ENCODE results near the gene CDR2. TPM values are rescaled to one million over a fixed set of nuclear protein-coding genes. Genes with fewer than 3 reads are reported as not detected.

The CDR2 gene
- total RNA-seq, 1 experiment from 2014 or later = 23.9 TPM

- Mint-ChIP-seq H3K27me3 (ENCODE audit: insufficient read depth, unreplicated experiment) (no peaks in the 10 kb centered on the region), H3K36me3 (ENCODE audit: insufficient read depth, unreplicated experiment) (peaks cover 82% of the 10 kb centered on the region), H3K4me3 (ENCODE audit: unreplicated experiment) (no peak overlapping the region), H3K4me1 (ENCODE audit: insufficient read depth, unreplicated experiment) (no peaks in the 10 kb centered on the region), H3K27ac (ENCODE audit: low read depth, unreplicated experiment) (no peak overlapping the region), H3K9me3 (ENCODE audit: unreplicated experiment) (no peaks in the 10 kb centered on the region)
- intact Hi-C loops (cut with micrococcal nuclease) = no loop called here
- CTCF ChIA-PET = interaction anchor here (0.7 to 5.3 kb wide), 2 partner anchors 12 to 702 kb away, joined by 3 to 43 read pairs; no protein-coding TSS in a partner anchor
- DNase-seq (ENCODE audit: unreplicated experiment) = no peak
- TF ChIP-seq CTCF (IDR thresholded peaks at IDR 0.05; ENCODE audit: unreplicated experiment) = no peak
- no TSS peak for BruUV-seq (replicated peaks)
- POLR2A ChIA-PET = no interaction called here
These were observed 61.3 kb downstream of the CDR2 start for GRCh38 chr16:22312897-22313781.

- POLR2A ChIA-PET = interaction anchor here (1.1 kb wide), 2 partner anchors 11 to 13 kb away, joined by 3 to 4 read pairs; no protein-coding TSS in a partner anchor
- no peaks in the 10 kb centered on the region for H3K9me3 Mint-ChIP-seq (ENCODE audit: unreplicated experiment)
- no peak overlapping the region for H3K4me3 Mint-ChIP-seq (ENCODE audit: unreplicated experiment)
- CTCF ChIA-PET = interaction anchor here (4.4 to 5.3 kb wide), 2 partner anchors 8 to 11 kb away, joined by 37 to 43 read pairs; no protein-coding TSS in a partner anchor
- BruUV-seq (replicated peaks) = no TSS peak
- no peaks in the 10 kb centered on the region for H3K27me3 Mint-ChIP-seq (ENCODE audit: insufficient read depth, unreplicated experiment)
- H3K27ac Mint-ChIP-seq (ENCODE audit: low read depth, unreplicated experiment) = no peak overlapping the region
- H3K4me1 Mint-ChIP-seq (ENCODE audit: insufficient read depth, unreplicated experiment) = no peaks in the 10 kb centered on the region
- no peak for DNase-seq (ENCODE audit: unreplicated experiment)
- no peak for TF ChIP-seq CTCF (IDR thresholded peaks at IDR 0.05; ENCODE audit: unreplicated experiment)
- intact Hi-C loops (cut with micrococcal nuclease) = no loop called here
- peaks cover 79% of the 10 kb centered on the region for H3K36me3 Mint-ChIP-seq (ENCODE audit: insufficient read depth, unreplicated experiment)
These were observed 62.9 kb downstream of the CDR2 start for GRCh38 chr16:22311520-22311919.

- no peaks in the 10 kb centered on the region for H3K9me3 Mint-ChIP-seq (ENCODE audit: unreplicated experiment)
- H3K36me3 Mint-ChIP-seq (ENCODE audit: insufficient read depth, unreplicated experiment) = peaks cover 59% of the 10 kb centered on the region
- no peaks in the 10 kb centered on the region for H3K27me3 Mint-ChIP-seq (ENCODE audit: insufficient read depth, unreplicated experiment)
- no peaks in the 10 kb centered on the region for H3K4me1 Mint-ChIP-seq (ENCODE audit: insufficient read depth, unreplicated experiment)
- BruUV-seq (replicated peaks) = no TSS peak
- ChIA-PET POLR2A (no interaction called here), CTCF (interaction anchor here (0.6 to 5.3 kb wide), 6 partner anchors 8 to 264 kb away, joined by 3 to 43 read pairs (median 4); no protein-coding TSS in a partner anchor)
- no peak for DNase-seq (ENCODE audit: unreplicated experiment)
- intact Hi-C loops (cut with micrococcal nuclease) = no loop called here
- TF ChIP-seq CTCF (IDR thresholded peaks at IDR 0.05; ENCODE audit: unreplicated experiment) = no peak
- H3K27ac Mint-ChIP-seq (ENCODE audit: low read depth, unreplicated experiment) = peak overlapping the region; percentile 46
- no peak overlapping the region for H3K4me3 Mint-ChIP-seq (ENCODE audit: unreplicated experiment)
These were observed 65.4 kb downstream of the CDR2 start for GRCh38 chr16:22308824-22309520.

- no peak overlapping the region for H3K4me3 Mint-ChIP-seq (ENCODE audit: unreplicated experiment)
- ChIA-PET CTCF (interaction anchor here (0.8 to 4.4 kb wide), 4 partner anchors 7 to 276 kb away, joined by 3 to 37 read pairs (median 4); no protein-coding TSS in a partner anchor), POLR2A (no interaction called here)
- H3K4me1 Mint-ChIP-seq (ENCODE audit: insufficient read depth, unreplicated experiment) = no peaks in the 10 kb centered on the region
- no peaks in the 10 kb centered on the region for H3K9me3 Mint-ChIP-seq (ENCODE audit: unreplicated experiment)
- H3K27ac Mint-ChIP-seq (ENCODE audit: low read depth, unreplicated experiment) = no peak overlapping the region
- no TSS peak for BruUV-seq (replicated peaks)
- no peak for TF ChIP-seq CTCF (IDR thresholded peaks at IDR 0.05; ENCODE audit: unreplicated experiment)
- intact Hi-C loops (cut with micrococcal nuclease) = no loop called here
- H3K36me3 Mint-ChIP-seq (ENCODE audit: insufficient read depth, unreplicated experiment) = peaks cover 59% of the 10 kb centered on the region
- no peaks in the 10 kb centered on the region for H3K27me3 Mint-ChIP-seq (ENCODE audit: insufficient read depth, unreplicated experiment)
- no peak for DNase-seq (ENCODE audit: unreplicated experiment)
These were observed 66.6 kb downstream of the CDR2 start for GRCh38 chr16:22307838-22308237.

Data from MCF 10A (cell line).